SK-N-SH (cell line): ENCODE measurements around the gene PDE4B. TPM values are rescaled to one million over a fixed set of nuclear protein-coding genes. Genes with fewer than 3 reads are reported as not detected.

Experiments used
- CTCF ChIA-PET: fragments of 300-600, 350-600 bp; formaldehyde crosslinking; extraction: SDS; loops from one replicate; lab custom pipeline; 2021; lab: Yijun Ruan, JAX
- POLR2A ChIA-PET: fragments of 350-600 bp; sonication (Branson Sonifier 250); formaldehyde crosslinking; extraction: SDS; loops from one replicate; lab custom pipeline; 2020; ENCODE audit warnings: antibody characterized with exemption, inconsistent platforms; lab: Yijun Ruan, JAX
- DNase-seq: peaks from one replicate; pipeline ENCODE4 v3.0.0; 2012
- H2AFZ ChIP-seq: fragments of 200-600 bp; sonication (generic); 2 replicates; pipeline ENCODE4 v1.8.1; 2016; ENCODE audit warnings: antibody characterized with exemption, mild to moderate bottlenecking, low read depth
- H3F3A ChIP-seq: fragments of 200-600 bp; sonication (generic); replicated peaks from 2 replicates; pipeline ENCODE3; 2016; ENCODE audit warnings: antibody characterized with exemption, mild to moderate bottlenecking; ENCODE audit not compliant: insufficient read depth
- H3K27ac ChIP-seq, 2 experiments: fragments of 200-500 bp in 1 of 2; fragments of 200-600 bp in 1 of 2; sonication (Bioruptor generic) in 1 of 2; sonication (generic), shearing (Covaris generic) in 1 of 2; 2 replicates each; pipeline versions ENCODE4 v1.5.1 to v1.6.1; 2014 to 2016; ENCODE audit warnings: low read depth in 2 of 2, inconsistent platforms in 1 of 2, low read length in 1 of 2, mild to moderate bottlenecking in 1 of 2, mixed read lengths in 1 of 2
- H3K27me3 ChIP-seq: fragments of 200-600 bp; sonication (generic), shearing (Covaris generic); 2 replicates; pipeline ENCODE4 v1.6.1; 2016; ENCODE audit warnings: mixed run types; ENCODE audit not compliant: insufficient read depth
- H3K36me3 ChIP-seq, 2 experiments: fragments of 200-500 bp in 1 of 2; fragments of 200-600 bp in 1 of 2; sonication (Bioruptor generic) in 1 of 2; sonication (generic) in 1 of 2; replicated peaks in 1 of 2; 2 replicates each; pipeline versions ENCODE3 to v1.5.1; 2014 to 2016; ENCODE audit warnings: low read length in 1 of 2, mild to moderate bottlenecking in 1 of 2; ENCODE audit not compliant: insufficient read depth in 2 of 2, control insufficient read depth in 1 of 2
- H3K4me1 ChIP-seq, 2 experiments: fragments of 200-500 bp in 1 of 2; fragments of 200-600 bp in 1 of 2; sonication (Bioruptor generic) in 1 of 2; sonication (generic), shearing (Covaris generic) in 1 of 2; 2 replicates each; pipeline versions ENCODE4 v1.5.1 to v1.6.1; 2014 to 2016; ENCODE audit warnings: low read depth in 1 of 2, low read length in 1 of 2, mixed run types in 1 of 2; ENCODE audit not compliant: insufficient read depth in 2 of 2, control insufficient read depth in 1 of 2
- H3K4me2 ChIP-seq: fragments of 200-600 bp; sonication (generic), shearing (Covaris generic); 2 replicates; pipeline ENCODE4 v1.6.1; 2017; ENCODE audit warnings: mixed run types
- H3K4me3 ChIP-seq, 2 experiments: fragments of 200-500 bp in 1 of 2; fragments of 200-600 bp in 1 of 2; sonication (Bioruptor generic) in 1 of 2; sonication (generic), shearing (Covaris generic) in 1 of 2; 2 replicates each; pipeline versions ENCODE4 v1.5.1 to v1.8.1; 2014 to 2016; ENCODE audit warnings: low read depth in 2 of 2, inconsistent platforms in 1 of 2, low read length in 1 of 2, mild to moderate bottlenecking in 1 of 2, mixed read lengths in 1 of 2, moderate library complexity in 1 of 2
- H3K79me2 ChIP-seq: fragments of 200-600 bp; sonication (generic); 2 replicates; pipeline ENCODE4 v1.8.1; 2017; ENCODE audit warnings: mild to moderate bottlenecking; ENCODE audit not compliant: insufficient read depth
- H3K9ac ChIP-seq: fragments of 200-600 bp; sonication (generic); 2 replicates; pipeline ENCODE4 v1.6.1; 2017; ENCODE audit warnings: mixed run types
- H3K9me2 ChIP-seq: fragments of 200-600 bp; sonication (generic); 2 replicates; pipeline ENCODE4 v1.6.1; 2017; ENCODE audit warnings: mixed run types
- H3K9me3 ChIP-seq: fragments of 200-600 bp; sonication (generic); 2 replicates; pipeline ENCODE4 v1.6.1; 2017; ENCODE audit warnings: mixed run types, mild to moderate bottlenecking, moderate library complexity
- H4K20me1 ChIP-seq: fragments of 200-600 bp; sonication (generic); 2 replicates; pipeline ENCODE4 v1.6.1; 2017; ENCODE audit warnings: mild to moderate bottlenecking, mixed run types; ENCODE audit not compliant: insufficient read depth
- CHD2 ChIP-seq: fragments of 150-350 bp; IDR thresholded peaks from 2 replicates; pipeline ENCODE4 v1.6.1; 2018; ENCODE audit warnings: low read length; ENCODE audit not compliant: partially characterized antibody
- FOXJ3 ChIP-seq: sonication (generic); formaldehyde crosslinking; IDR thresholded peaks from 2 replicates; pipeline ENCODE4 v1.5.1; 2020; ENCODE audit warnings: mild to moderate bottlenecking, missing genetic modification reagents
- GABPA ChIP-seq: IDR thresholded peaks from 2 replicates; pipeline ENCODE4 v1.4.0; 2012; ENCODE audit warnings: low read depth, mild to moderate bottlenecking
- GATA2 ChIP-seq: sonication (generic); formaldehyde crosslinking; IDR thresholded peaks from 2 replicates; pipeline ENCODE4 v1.5.0; 2020; ENCODE audit warnings: mild to moderate bottlenecking, missing genetic modification reagents
- POLR2AphosphoS5 ChIP-seq: IDR thresholded peaks from 2 replicates; pipeline ENCODE4 v1.6.1; 2012; ENCODE audit warnings: low read depth, low read length
- RAD21 ChIP-seq: IDR thresholded peaks from 2 replicates; pipeline ENCODE4 v1.6.1; 2012; ENCODE audit warnings: mild to moderate bottlenecking, low read length
- REST ChIP-seq: IDR thresholded peaks from 2 replicates; pipeline ENCODE4 v1.6.1; 2012; ENCODE audit warnings: mild to moderate bottlenecking, low read depth, low read length, moderate library complexity
- RFX5 ChIP-seq: IDR thresholded peaks from 2 replicates; pipeline ENCODE4 v1.6.1; 2012; ENCODE audit warnings: mild to moderate bottlenecking, improper control_type of control experiment, low read length
- SIN3A ChIP-seq: IDR thresholded peaks from 2 replicates; pipeline ENCODE4 v1.6.1; 2012; ENCODE audit warnings: low read depth, mild to moderate bottlenecking, low read length, moderate library complexity, borderline replicate concordance
- WGBS: methylation state at CpG from one replicate; pipeline ENCODE4 v1.1.6; 2017; ENCODE audit warnings: low lambda C conversion rate; 5-methylcytosine and 5-hydroxymethylcytosine counted together
- polyA plus RNA-seq, 3 experiments: library from polyadenylated mRNA; depleted of rRNA; stranded (reverse); fragments of >200 nt; gene quantifications; 2 replicates each; pipeline ENCODE4 v1.2.3, GENCODE V29; 2012
- TF ChIP-seq, protein P1 (sequence below): IDR thresholded peaks from 2 replicates; pipeline ENCODE4 v1.4.0; 2012; ENCODE audit warnings: low read depth, borderline replicate concordance

The PDE4B gene
- polyA plus RNA-seq, 1 of the 3 experiments (the other 2 are of a cell fraction) = 1.9 TPM

DNA sequence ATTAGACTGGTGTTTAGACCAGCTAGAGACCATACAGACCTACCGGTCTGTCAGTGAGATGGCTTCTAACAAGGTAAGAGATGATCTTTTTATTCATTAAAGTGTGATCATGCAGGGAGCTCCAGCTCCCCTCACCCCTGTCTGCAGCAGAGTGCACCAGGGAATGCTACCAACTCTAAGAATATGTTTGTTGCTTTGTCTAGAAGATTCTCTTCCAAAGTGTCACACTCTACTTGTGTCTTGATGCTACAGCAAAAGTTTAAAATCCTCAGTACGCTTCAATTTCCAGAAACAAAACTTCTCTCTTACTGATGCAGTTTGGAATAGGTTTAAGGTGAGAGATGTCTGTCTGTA lies 539.8 kb downstream of the PDE4B start:
- H3K27me3 ChIP-seq = no peaks in the 10 kb centered on the region
- H3F3A ChIP-seq = no peaks in the 10 kb centered on the region
- no peaks in the 10 kb centered on the region for H4K20me1 ChIP-seq
- peak overlapping the region; percentile 29 for H3K9ac ChIP-seq
- H3K4me2 ChIP-seq = peak overlapping the region; percentile 70
- POLR2A ChIA-PET = interaction anchor here (1.2 kb wide), 1 partner anchor 24 kb away, joined by 3 read pairs; no protein-coding TSS in a partner anchor
- H3K9me3 ChIP-seq = no peaks in the 10 kb centered on the region
- H3K79me2 ChIP-seq = no peaks in the 10 kb centered on the region; the same call in 1 of the 2 replicates
- H3K9me2 ChIP-seq = no peaks in the 10 kb centered on the region
- CTCF ChIA-PET = interaction anchor here (0.9 to 1.5 kb wide), 6 partner anchors 10 to 171 kb away, joined by 3 to 6 read pairs (median 4); no protein-coding TSS in a partner anchor
- H3K4me1 ChIP-seq = peaks cover 11 to 15% of the 10 kb centered on the region in 2 experiments; a peak in 3 of 4 replicates
- TF ChIP-seq SIN3A = no peak
- no peak for TF ChIP-seq REST
- no peak for TF ChIP-seq RAD21
- no peak for TF ChIP-seq FOXJ3 (CRISPR knock-in tag)
- TF ChIP-seq, protein P1, sequence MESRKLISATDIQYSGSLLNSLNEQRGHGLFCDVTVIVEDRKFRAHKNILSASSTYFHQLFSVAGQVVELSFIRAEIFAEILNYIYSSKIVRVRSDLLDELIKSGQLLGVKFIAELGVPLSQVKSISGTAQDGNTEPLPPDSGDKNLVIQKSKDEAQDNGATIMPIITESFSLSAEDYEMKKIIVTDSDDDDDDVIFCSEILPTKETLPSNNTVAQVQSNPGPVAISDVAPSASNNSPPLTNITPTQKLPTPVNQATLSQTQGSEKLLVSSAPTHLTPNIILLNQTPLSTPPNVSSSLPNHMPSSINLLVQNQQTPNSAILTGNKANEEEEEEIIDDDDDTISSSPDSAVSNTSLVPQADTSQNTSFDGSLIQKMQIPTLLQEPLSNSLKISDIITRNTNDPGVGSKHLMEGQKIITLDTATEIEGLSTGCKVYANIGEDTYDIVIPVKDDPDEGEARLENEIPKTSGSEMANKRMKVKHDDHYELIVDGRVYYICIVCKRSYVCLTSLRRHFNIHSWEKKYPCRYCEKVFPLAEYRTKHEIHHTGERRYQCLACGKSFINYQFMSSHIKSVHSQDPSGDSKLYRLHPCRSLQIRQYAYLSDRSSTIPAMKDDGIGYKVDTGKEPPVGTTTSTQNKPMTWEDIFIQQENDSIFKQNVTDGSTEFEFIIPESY = no peak
- TF ChIP-seq GATA2 (CRISPR knock-in tag) = no peak
- TF ChIP-seq GABPA = no peak
- TF ChIP-seq POLR2AphosphoS5 = no peak
- TF ChIP-seq RFX5 = no peak
- no peak for TF ChIP-seq CHD2
- 79% methylated on average over 2 of the region's 2 CpGs for WGBS
- H3K27ac ChIP-seq = peak overlapping the region; percentile 73 to 76; a peak in 3 of 4 replicates
- H2AFZ ChIP-seq = peak overlapping the region; percentile 77
- H3K4me3 ChIP-seq = peak overlapping the region; percentile 32 to 34; a peak in 2 of 4 replicates
- DNase-seq = no peak
- H3K36me3 ChIP-seq = no peaks in the 10 kb centered on the region
